Activated naive CD8-positive, alpha-beta T cell treated with anti-CD3 and anti-CD28 coated beads for 36 hours (primary cell): ENCODE results near the gene WASL. TPM values are rescaled to one million over a fixed set of nuclear protein-coding genes. Genes with fewer than 3 reads are reported as not detected.
"Not testable (repeated sequence)": the region's sequence is repeated elsewhere in the genome, so short reads cannot be mapped to it uniquely, and the experiment has no call there.

Experiments
- DNase-seq: peaks from one replicate; pipeline ENCODE4 v3.0.0; 2021
- H3K27ac Mint-ChIP-seq: one replicate; pipeline ENCODE4 v1.8.0; 2022; ENCODE audit warnings: mild to moderate bottlenecking, moderate library complexity, mixed read lengths
- H3K27me3 Mint-ChIP-seq: one replicate; pipeline ENCODE4 v1.8.0; 2022; ENCODE audit warnings: mild to moderate bottlenecking, mixed read lengths
- H3K36me3 Mint-ChIP-seq: one replicate; pipeline ENCODE4 v1.8.0; 2021; ENCODE audit warnings: mild to moderate bottlenecking, mixed read lengths
- H3K4me1 Mint-ChIP-seq: one replicate; pipeline ENCODE4 v1.8.0; 2021; ENCODE audit warnings: mixed read lengths
- H3K4me3 Mint-ChIP-seq: one replicate; pipeline ENCODE4 v1.8.0; 2022; ENCODE audit warnings: mild to moderate bottlenecking, moderate library complexity, mixed read lengths
- H3K9me3 Mint-ChIP-seq: one replicate; pipeline ENCODE4 v1.8.0; 2022; ENCODE audit warnings: mixed read lengths
- total RNA-seq, 2 experiments: library from RNA; stranded (reverse); gene quantifications; one replicate each; pipeline ENCODE4 v1.2.3, GENCODE V29; 2021

Gene WASL
- total RNA-seq, 2 experiments from 2014 or later, result 5.1 to 5.5 TPM

- no peaks in the 10 kb centered on the region for H3K9me3 Mint-ChIP-seq
- DNase-seq, result no peak
- H3K27me3 Mint-ChIP-seq, result peaks cover 32% of the 10 kb centered on the region
- H3K4me3 Mint-ChIP-seq, result no peak overlapping the region
- no peaks in the 10 kb centered on the region for H3K4me1 Mint-ChIP-seq
- H3K27ac Mint-ChIP-seq, result no peak overlapping the region
- no peaks in the 10 kb centered on the region for H3K36me3 Mint-ChIP-seq
Observed at GRCh38 chr7:123635551-123636359, 113.0 kb downstream of the WASL start.

GRCh38 chr7:123634011-123634573, 114.7 kb downstream of the WASL start:
- H3K27ac Mint-ChIP-seq, H3K9me3 Mint-ChIP-seq, H3K36me3 Mint-ChIP-seq, DNase-seq, H3K4me3 Mint-ChIP-seq, H3K4me1 Mint-ChIP-seq: not testable (repeated sequence)
- peaks cover 21% of the 10 kb centered on the region for H3K27me3 Mint-ChIP-seq

- H3K4me3 Mint-ChIP-seq, result no peak overlapping the region
- H3K27me3 Mint-ChIP-seq, result peaks cover 19% of the 10 kb centered on the region
- H3K36me3 Mint-ChIP-seq, result no peaks in the 10 kb centered on the region
- no peaks in the 10 kb centered on the region for H3K9me3 Mint-ChIP-seq
- no peaks in the 10 kb centered on the region for H3K4me1 Mint-ChIP-seq
- DNase-seq, result no peak
- H3K27ac Mint-ChIP-seq, result no peak overlapping the region
Observed at GRCh38 chr7:123633553-123633952, 115.2 kb downstream of the WASL start.

DNA sequence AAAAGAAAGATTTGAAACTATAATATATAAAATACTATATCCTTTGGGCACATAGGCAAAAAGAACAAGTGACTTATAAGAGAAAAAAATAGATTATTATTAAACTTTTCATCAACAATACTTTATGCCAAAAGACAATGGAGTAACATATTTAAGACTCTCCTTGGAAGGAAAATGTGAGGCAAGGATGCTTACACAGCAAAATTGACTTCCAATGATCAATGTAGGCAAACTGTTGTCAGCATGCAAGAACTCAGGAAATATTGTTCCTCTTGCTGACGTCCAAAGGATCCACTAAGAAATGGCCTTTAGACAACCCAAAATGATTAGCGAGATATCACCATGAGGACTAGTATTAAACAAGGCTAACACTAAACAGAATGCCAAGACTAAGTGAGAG, 116.0 kb downstream of the WASL start:
- DNase-seq, result no peak
- Mint-ChIP-seq H3K9me3 (no peaks in the 10 kb centered on the region), H3K4me3 (no peak overlapping the region)

More for the DNA sequence above, 116.0 kb downstream of the WASL start:
- Mint-ChIP-seq H3K4me1 (no peaks in the 10 kb centered on the region), H3K27me3 (peaks cover 12% of the 10 kb centered on the region), H3K27ac (no peak overlapping the region), H3K36me3 (no peaks in the 10 kb centered on the region)

Other genes with a start within 250 kb of the WASL start
- gene IQUB, start 214.4 kb downstream of the WASL start, total RNA-seq, result under 1 TPM in 1 of 2 experiments, not detected in 1; 0.06 TPM
- gene NDUFA5, start 191.2 kb downstream of the WASL start, total RNA-seq, result 10 to 100 TPM; 67.8 to 70.8 TPM
- not detected for gene ASB15, start 147.2 kb downstream of the WASL start, total RNA-seq
- not detected for gene LMOD2, start 93.1 kb downstream of the WASL start, total RNA-seq
- not detected for gene HYAL4, start 96.2 kb upstream of the WASL start, total RNA-seq
- not detected for gene SPAM1, start 176.2 kb upstream of the WASL start, total RNA-seq